Psoas muscle (tissue), 8 donors: ENCODE data around the gene HCFC2. TPM values are rescaled to one million over a fixed set of nuclear protein-coding genes. Genes with fewer than 3 reads are reported as not detected.

ENCODE experiments used
- ATAC-seq, 4 donors: fragments of 200-7000 bp; cut with Tn5 transposase; one replicate each; pipeline ENCODE4 v1.9.1; 2020; ENCODE audit warnings: moderate library complexity in 3 of 4, mild to moderate bottlenecking in 2 of 4
- DNase-seq, 2 donors: peaks; one replicate each; pipeline ENCODE4 v3.0.0-alpha.2; 2020
- H3K27ac ChIP-seq: fragments of 200-600 bp; one replicate; pipeline ENCODE4 v1.8.0; 2022
- H3K27me3 ChIP-seq, 3 donors: fragments of 200-600 bp in 1 of 3; one replicate each; pipeline versions ENCODE4 v1.6.1 to v1.8.0; 2013 to 2022; ENCODE audit warnings: low read length in 2 of 3, mild to moderate bottlenecking in 2 of 3, moderate library complexity in 1 of 3; ENCODE audit not compliant: insufficient read depth in 3 of 3
- H3K36me3 ChIP-seq, 2 donors: fragments of 200-600 bp in 1 of 2; one replicate each; pipeline versions ENCODE4 v1.6.1 to v1.8.0; 2013 to 2022; ENCODE audit warnings: low read depth in 1 of 2, mild to moderate bottlenecking in 1 of 2, moderate library complexity in 1 of 2; ENCODE audit not compliant: insufficient read depth in 1 of 2
- H3K4me1 ChIP-seq: fragments of 200-600 bp; one replicate; pipeline ENCODE4 v1.8.0; 2022
- H3K4me3 ChIP-seq: fragments of 200-600 bp; one replicate; pipeline ENCODE4 v1.8.0; 2022; ENCODE audit warnings: mild to moderate bottlenecking
- H3K9me3 ChIP-seq: fragments of 200-600 bp; one replicate; pipeline ENCODE4 v1.8.0; 2022
- CTCF ChIP-seq: fragments of 200-600 bp; IDR thresholded peaks from one replicate; pipeline ENCODE4 v1.8.0; 2022; ENCODE audit warnings: antibody characterized with exemption
- WGBS, 3 donors: extraction: QIAGEN DNeasy Blood & Tissue Kit; methylation state at CpG; one replicate each; pipeline versions ENCODE4 v1.1.6 to v1.1.7; 2013; 5-methylcytosine and 5-hydroxymethylcytosine counted together
- intact Hi-C, 2 donors: fragments of 100-400 bp; cut with DNase I; formaldehyde crosslinking; loops; one replicate each; pipeline versions ENCODE4 v1.11.0 to v1.14.2; 2022
- polyA plus RNA-seq, 3 donors: library from polyadenylated mRNA; stranded (reverse); fragments of 200-250 nt; gene quantifications; one replicate each; pipeline ENCODE4 v1.2.3, GENCODE V29; 2013
- total RNA-seq, 4 donors: library from RNA; stranded (reverse); fragmentation: NEBNext Ultra II Directional in 2 of 4; extraction: Animal tissue kit (Norgen Biotek cat#: 25700) in 2 of 4; gene quantifications; one replicate each; pipeline versions ENCODE4 v1.2.1 to v1.2.4, GENCODE V29; 2021 to 2023
- donor health status: healthy with polysubstance abuse.
- donor health status: DM: no; HTN: no; CAD: no; lungs with moderate emphysema.
- donor health status: Bipolar disorder and iron deficiency.
- donor health status: healthy.
- donor health status: DM: yes; HTN: yes; CAD: no.
- donor health status: DM: no; HTN: no; CAD: no.
- donor health status: DM: no; HTN: no; CAD: no.
- donor health status: DM: yes; HTN: yes; CAD: no.

The HCFC2 gene
- total and polyA plus RNA-seq, 7 donors: 10.1 to 27.8 (median 22.8) TPM

- Histone ChIP-seq H3K4me3 (no peak overlapping the region), H3K27ac (no peak overlapping the region), H3K9me3 (no peaks in the 10 kb centered on the region), H3K36me3 (peaks cover 6 to 60% of the 10 kb centered on the region in 2 donors), H3K27me3 (no peaks in the 10 kb centered on the region), H3K4me1 (peaks cover 21% of the 10 kb centered on the region)
- TF ChIP-seq CTCF: no peak
- DNase-seq: no peak
- intact Hi-C loops: no loop called here
- 39 to 60% (median 40%) methylated on average over 1 of the region's 1 CpG for WGBS, 3 donors
- ATAC-seq: peak in 1 of 4 donors; percentile 35
Measured at GRCh38 chr12:104079024-104079423, 14.7 kb downstream of the HCFC2 start.

- H3K36me3 ChIP-seq: peaks cover 6 to 73% of the 10 kb centered on the region in 2 donors
Measured at GRCh38 chr12:104080764-104081163, 16.4 kb downstream of the HCFC2 start.

GRCh38 chr12:104083769-104084475 lies 19.6 kb downstream of the HCFC2 start:
- Histone ChIP-seq H3K4me1 (peaks cover 20% of the 10 kb centered on the region), H3K27ac (no peak overlapping the region), H3K9me3 (no peaks in the 10 kb centered on the region), H3K36me3 (peaks cover 8 to 94% of the 10 kb centered on the region in 2 donors), H3K4me3 (no peak overlapping the region), H3K27me3 (no peaks in the 10 kb centered on the region)
- intact Hi-C loops: no loop called here
- no peak for TF ChIP-seq CTCF
- ATAC-seq (no peak), DNase-seq (no peak)
- WGBS, 3 donors: 96 to 98% (median 97%) methylated on average over 8 of the region's 8 CpGs

More at GRCh38 chr12:104080764-104081163, 16.4 kb downstream of the HCFC2 start:
- no peak for DNase-seq
- TF ChIP-seq CTCF: no peak
- Histone ChIP-seq H3K4me1 (peaks cover 21% of the 10 kb centered on the region), H3K9me3 (no peaks in the 10 kb centered on the region), H3K27me3 (no peaks in the 10 kb centered on the region), H3K27ac (no peak overlapping the region), H3K4me3 (no peak overlapping the region)
- intact Hi-C loops: no loop called here
- WGBS, 3 donors: 70 to 92% (median 83%) methylated on average over 1 of the region's 1 CpG
- no peak for ATAC-seq

GRCh38 chr12:104090685-104091084 lies 26.4 kb downstream of the HCFC2 start:
- Histone ChIP-seq H3K36me3 (peaks cover 2 to 98% of the 10 kb centered on the region in 2 donors), H3K4me3 (no peak overlapping the region), H3K27ac (no peak overlapping the region), H3K27me3 (no peaks in the 10 kb centered on the region), H3K9me3 (no peaks in the 10 kb centered on the region), H3K4me1 (no peaks in the 10 kb centered on the region)
- no peak for TF ChIP-seq CTCF
- ATAC-seq (no peak), DNase-seq (no peak)
- intact Hi-C loops: loop anchor here (10.0 kb wide), 1 partner anchor 1044 kb away; no protein-coding TSS in a partner anchor
- WGBS, 3 donors: 97 to 100% (median 98%) methylated on average over 1 of the region's 1 CpG
